Muscle layer of duodenum (tissue), 2 donors: ENCODE data around the gene IP6K1.

Experiments
- H3K27ac ChIP-seq: one replicate; pipeline ENCODE4 v1.7.0; 2013; ENCODE audit warnings: mild to moderate bottlenecking, low read length
- H3K27me3 ChIP-seq: one replicate; pipeline ENCODE4 v1.7.0; 2013; ENCODE audit warnings: low read depth, mild to moderate bottlenecking, control low read depth, low read length
- H3K36me3 ChIP-seq, 2 donors: one replicate each; pipeline ENCODE4 v1.7.0; 2013; ENCODE audit warnings: low read length in 2 of 2, control low read depth in 1 of 2, mild to moderate bottlenecking in 1 of 2; ENCODE audit not compliant: insufficient read depth in 2 of 2, control insufficient read depth in 1 of 2
- H3K4me1 ChIP-seq, 2 donors: one replicate each; pipeline ENCODE4 v1.7.0; 2013; ENCODE audit warnings: low read length in 2 of 2, mild to moderate bottlenecking in 2 of 2, control low read depth in 1 of 2, moderate library complexity in 1 of 2; ENCODE audit not compliant: insufficient read depth in 2 of 2, control insufficient read depth in 1 of 2
- H3K4me3 ChIP-seq, 2 donors: one replicate each; pipeline ENCODE4 v1.7.0; 2013; ENCODE audit warnings: low read length in 2 of 2, low read depth in 1 of 2, mild to moderate bottlenecking in 1 of 2
- H3K9me3 ChIP-seq, 2 donors: one replicate each; pipeline ENCODE4 v1.7.0; 2013; ENCODE audit warnings: low read length in 2 of 2, control low read depth in 1 of 2, mild to moderate bottlenecking in 1 of 2; ENCODE audit not compliant: control insufficient read depth in 1 of 2
- donor health status: healthy.

IP6K1 gene

DNA sequence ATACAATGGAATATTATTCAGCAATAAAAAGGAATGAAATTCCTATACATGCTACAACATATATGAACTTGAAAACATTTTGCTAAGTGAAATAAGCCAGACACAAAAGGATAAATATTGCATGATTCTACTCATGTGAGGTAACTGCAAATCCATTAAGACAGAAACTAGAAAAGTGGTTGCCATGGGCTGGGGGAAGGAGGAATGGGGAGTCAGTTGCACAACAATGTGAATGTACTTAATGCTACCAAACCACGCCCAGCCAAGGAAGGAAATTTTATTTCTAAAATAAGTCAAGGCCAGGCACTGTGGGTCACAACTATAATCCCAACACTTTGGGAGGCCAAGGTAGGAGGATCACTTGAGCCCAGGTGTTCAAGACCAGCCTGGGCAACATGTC is 52.8 kb downstream of the IP6K1 start:
- H3K9me3 ChIP-seq, result no peaks in the 10 kb centered on the region
- no peaks in the 10 kb centered on the region for H3K4me1 ChIP-seq
- no peak overlapping the region for H3K27ac ChIP-seq
- peaks cover 40 to 52% of the 10 kb centered on the region in 2 donors for H3K36me3 ChIP-seq
- H3K4me3 ChIP-seq, result no peak overlapping the region
- no peaks in the 10 kb centered on the region for H3K27me3 ChIP-seq

DNA sequence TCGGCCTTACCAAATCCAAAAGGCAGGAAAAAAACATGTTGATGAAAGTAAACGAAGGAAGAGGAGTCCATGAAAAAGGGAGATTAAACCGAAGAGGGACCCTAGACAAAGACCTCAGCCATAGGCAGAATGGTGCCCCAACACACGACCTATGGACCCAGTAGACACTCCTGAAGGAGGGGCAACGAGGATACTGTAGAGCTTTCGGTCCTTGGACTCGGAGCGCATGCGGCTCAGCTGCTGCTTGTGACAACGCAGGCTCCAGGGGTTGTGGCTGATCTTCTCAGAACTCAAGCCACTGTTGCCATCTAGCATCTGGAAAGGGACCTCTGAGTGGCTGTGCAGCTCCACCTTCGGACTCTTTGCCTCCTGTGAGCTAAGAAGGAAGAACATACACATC is 53.7 kb downstream of the IP6K1 start:
- Histone ChIP-seq H3K36me3 (peaks cover 37 to 56% of the 10 kb centered on the region in 2 donors), H3K9me3 (no peaks in the 10 kb centered on the region), H3K27me3 (no peaks in the 10 kb centered on the region), H3K4me1 (no peaks in the 10 kb centered on the region), H3K27ac (no peak overlapping the region), H3K4me3 (no peak overlapping the region)

DNA sequence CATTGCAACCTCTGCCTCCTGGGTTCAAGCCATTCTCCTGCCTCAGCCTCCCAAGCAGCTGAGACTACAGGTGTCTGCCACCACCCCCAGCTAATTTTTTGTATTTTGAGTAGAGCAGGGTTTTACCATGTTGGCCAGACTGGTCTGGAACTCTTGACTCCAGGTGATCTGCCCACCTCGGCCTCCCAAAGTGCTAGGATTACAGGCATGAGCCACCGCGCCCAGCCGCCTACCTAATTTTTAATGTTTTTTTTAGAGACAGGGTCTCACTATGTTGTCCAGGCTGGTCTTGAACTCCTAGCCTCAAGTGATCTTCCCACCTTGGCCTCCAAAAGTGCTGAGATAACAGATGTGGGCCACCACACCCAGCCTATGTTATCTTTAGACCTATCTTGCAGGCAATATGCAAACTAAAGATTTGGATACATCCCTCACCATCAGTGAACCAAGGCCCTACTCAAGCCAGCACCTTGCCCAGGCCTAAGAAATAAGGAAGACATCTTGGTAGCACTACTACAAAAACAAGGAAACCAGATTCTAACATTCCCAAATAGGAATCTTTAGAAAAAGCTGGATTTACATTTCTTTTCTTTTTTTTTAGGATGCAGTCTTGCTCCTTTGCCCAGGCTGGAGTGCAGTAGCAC is 56.3 kb downstream of the IP6K1 start:
- no peak overlapping the region for H3K27ac ChIP-seq
- no peaks in the 10 kb centered on the region for H3K9me3 ChIP-seq
- no peaks in the 10 kb centered on the region for H3K4me1 ChIP-seq
- H3K27me3 ChIP-seq, result no peaks in the 10 kb centered on the region
- H3K4me3 ChIP-seq, result no peak overlapping the region
- H3K36me3 ChIP-seq, result peaks cover 39 to 63% of the 10 kb centered on the region in 2 donors

DNA sequence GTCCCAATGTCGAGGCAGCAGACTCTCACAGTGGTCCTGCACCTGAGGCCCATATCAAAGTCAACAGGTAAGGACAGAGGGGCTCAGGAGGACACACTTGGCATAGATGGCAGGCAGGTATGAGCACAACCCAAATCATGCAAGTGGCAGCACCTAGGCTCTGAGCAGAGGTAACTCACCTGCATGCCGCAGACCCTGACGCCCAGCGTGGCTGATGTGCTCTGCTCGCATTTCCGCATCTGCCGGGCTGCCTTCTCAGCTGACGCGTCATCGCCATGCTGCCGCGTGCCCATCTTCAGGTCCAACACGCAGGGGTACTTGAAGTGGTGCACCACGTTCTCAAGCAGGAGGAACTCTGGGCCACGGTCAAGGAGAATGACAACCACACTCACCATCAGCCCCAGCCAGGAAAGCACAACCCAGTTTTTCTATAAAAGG is 58.4 kb downstream of the IP6K1 start:
- no peak overlapping the region for H3K4me3 ChIP-seq
- H3K4me1 ChIP-seq, result peaks cover 3 to 10% of the 10 kb centered on the region in 2 donors
- no peak overlapping the region for H3K27ac ChIP-seq
- no peaks in the 10 kb centered on the region for H3K9me3 ChIP-seq
- H3K36me3 ChIP-seq, result peaks cover 31 to 47% of the 10 kb centered on the region in 2 donors
- H3K27me3 ChIP-seq, result no peaks in the 10 kb centered on the region

DNA sequence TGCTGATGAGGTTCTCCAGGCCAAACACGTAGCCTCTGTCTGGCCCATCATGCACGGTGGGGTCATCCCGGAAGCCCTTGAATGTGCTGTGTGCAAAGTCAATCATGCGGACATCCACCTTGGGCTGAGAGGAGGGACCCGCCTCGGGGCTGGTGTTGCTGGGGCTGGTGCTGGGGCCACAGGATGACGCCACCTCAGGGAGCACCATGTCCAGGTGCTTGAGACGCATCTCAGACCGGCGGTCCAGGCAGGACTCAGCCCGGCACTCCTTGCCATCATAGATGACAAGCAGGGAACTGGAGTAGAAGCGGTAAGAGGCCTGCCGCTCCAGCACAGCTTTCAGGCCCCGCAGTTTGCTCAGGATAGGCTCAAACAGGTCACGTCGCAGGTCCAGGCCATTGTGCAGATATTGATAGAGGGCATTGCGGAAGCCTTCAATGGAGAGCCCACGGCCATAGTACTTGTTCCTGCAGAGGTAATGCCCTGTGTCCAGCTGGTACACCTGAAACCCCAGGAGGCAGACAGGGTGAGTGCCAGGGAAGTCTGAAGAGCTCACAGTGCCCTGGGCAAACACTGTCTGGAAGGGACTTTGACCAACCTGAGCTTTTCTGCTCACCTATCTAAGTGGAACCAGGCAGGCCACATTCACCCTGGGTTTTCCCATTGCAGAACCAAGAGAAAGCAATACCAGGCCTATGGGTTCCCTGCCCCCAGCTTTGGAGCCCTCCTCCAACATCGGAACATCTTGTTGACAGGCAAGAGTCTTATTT is 59.0 kb downstream of the IP6K1 start:
- Histone ChIP-seq H3K27ac (no peak overlapping the region), H3K36me3 (peaks cover 25 to 41% of the 10 kb centered on the region in 2 donors), H3K4me1 (peaks cover 3 to 16% of the 10 kb centered on the region in 2 donors)

DNA sequence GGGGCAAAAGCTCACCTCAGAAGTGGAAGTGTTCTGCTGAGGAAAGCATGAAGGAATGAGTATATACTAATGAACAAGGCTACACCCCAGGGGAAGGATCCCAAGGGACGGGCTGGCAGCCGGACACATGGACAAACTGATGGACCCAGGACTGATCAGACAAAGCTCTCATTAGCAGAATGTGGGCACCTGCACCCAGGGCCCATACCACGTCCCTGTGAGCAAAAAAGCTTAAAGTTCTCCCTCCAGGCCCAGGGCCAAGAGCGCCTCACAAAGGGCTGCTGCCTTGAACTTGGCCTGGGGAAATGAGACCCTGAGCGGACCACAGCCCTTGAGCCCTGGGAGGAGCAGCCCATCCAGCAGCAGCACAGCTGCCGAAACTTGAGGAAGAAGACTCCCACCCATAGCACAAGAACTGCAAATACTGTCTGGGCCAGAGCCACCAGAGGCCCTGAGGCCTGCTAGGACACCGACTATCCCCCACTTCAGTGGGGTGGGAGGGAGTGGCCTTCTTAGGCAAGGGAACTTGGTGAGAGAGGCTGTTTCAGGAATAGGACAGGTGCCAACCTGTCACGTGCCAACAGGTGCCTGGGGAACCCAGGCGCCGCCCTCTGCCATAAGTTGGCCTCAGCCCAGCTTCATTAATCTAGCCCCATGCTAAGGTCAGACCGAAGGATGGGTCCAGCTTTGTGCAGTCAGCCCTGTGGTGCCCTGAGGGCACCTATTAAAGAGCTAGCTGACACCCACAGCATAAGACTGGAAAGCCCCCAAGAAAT is 60.2 kb downstream of the IP6K1 start:
- Histone ChIP-seq H3K4me3 (no peak overlapping the region), H3K9me3 (no peaks in the 10 kb centered on the region), H3K36me3 (peaks cover 29 to 43% of the 10 kb centered on the region in 2 donors), H3K4me1 (peaks cover 3 to 20% of the 10 kb centered on the region in 2 donors), H3K27ac (no peak overlapping the region), H3K27me3 (no peaks in the 10 kb centered on the region)

More for the DNA sequence above, 59.0 kb downstream of the IP6K1 start:
- H3K27me3 ChIP-seq, result no peaks in the 10 kb centered on the region
- no peak overlapping the region for H3K4me3 ChIP-seq
- no peaks in the 10 kb centered on the region for H3K9me3 ChIP-seq

DNA sequence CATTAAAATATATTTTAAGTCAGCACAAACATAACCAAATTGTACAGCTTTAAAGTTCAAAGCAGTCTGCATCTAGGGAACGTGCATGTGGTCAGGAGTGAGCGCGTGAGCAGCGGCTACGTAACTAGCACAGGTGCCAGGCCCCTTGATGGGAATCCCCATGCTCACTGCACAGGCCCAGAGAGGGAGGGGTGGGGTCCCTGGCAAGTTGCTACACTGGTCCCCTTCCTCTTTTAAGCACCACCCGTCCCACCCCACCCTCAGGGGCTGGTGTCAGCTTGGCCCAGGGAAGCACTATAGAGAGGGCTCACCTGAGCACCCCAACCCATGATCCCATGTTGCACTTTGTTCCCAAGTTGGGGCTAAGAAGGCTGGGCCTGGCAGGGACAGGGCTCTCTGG is 61.8 kb downstream of the IP6K1 start:
- peak overlapping the region; percentile 57 to 98 for H3K4me3 ChIP-seq
- H3K36me3 ChIP-seq, result peaks cover 29 to 42% of the 10 kb centered on the region in 2 donors
- no peaks in the 10 kb centered on the region for H3K9me3 ChIP-seq
- H3K27ac ChIP-seq, result peak overlapping the region; percentile 92
- H3K27me3 ChIP-seq, result no peaks in the 10 kb centered on the region
- H3K4me1 ChIP-seq, result peaks cover 3 to 20% of the 10 kb centered on the region in 2 donors

DNA sequence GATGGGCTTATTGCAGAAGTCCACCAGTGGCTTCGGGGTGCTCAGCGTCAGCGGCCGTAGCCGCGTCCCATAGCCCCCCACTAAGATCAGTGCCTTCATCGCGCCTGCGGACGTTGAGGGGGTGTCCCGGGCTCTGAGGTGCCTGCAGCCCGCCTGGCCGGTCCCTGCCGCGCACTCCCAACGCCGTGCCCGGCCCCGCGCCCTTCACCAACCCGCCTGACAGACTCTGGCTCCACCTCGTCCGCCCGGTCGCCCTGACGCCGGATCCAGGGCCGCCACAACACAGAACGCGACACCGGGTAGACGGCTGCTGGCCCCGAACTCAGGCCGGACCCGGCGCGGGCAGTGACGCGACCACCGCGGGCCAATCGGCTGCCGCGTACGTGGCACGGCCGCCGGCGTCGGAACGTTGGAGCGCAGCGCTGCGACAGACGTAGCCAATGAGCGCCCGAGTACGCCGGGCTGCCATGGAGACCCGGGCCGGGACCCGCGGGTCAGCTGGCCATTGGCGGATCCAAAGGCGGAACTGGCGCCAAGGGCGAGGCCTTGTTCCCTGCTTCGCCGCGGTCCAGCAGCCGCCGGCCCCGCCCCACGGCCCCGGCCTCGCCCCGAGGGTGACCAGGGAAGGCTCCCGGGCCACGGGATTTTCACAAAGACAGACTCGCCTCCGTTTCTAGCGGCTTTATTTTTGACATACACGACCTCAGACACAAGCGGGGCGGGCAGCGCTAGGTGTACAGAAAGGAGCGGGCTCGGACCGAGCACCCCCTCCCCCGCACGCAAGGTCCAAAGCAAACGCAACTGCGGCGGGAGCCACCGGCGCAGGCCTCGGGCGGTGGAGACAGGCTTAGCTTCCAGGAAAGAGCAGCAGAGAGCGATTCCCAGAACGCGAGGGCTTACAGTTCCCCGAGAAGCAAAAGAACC is 62.5 kb downstream of the IP6K1 start, which contains the start of gene GMPPB:
GMPPB (minus strand) TSS at position 324 of the 924 bp plus-strand sequence; CDS start at position 99, 225 bp downstream.
- H3K4me1 ChIP-seq, result peaks cover 3 to 23% of the 10 kb centered on the region in 2 donors
- peaks cover 29 to 42% of the 10 kb centered on the region in 2 donors for H3K36me3 ChIP-seq
- peak within 1 kb of the TSS; percentile 91 to 98 for H3K4me3 ChIP-seq
- H3K27ac ChIP-seq, result peak within 1 kb of the TSS; percentile 93
- no peaks in the 10 kb centered on the region for H3K9me3 ChIP-seq
- H3K27me3 ChIP-seq, result no peaks in the 10 kb centered on the region

DNA sequence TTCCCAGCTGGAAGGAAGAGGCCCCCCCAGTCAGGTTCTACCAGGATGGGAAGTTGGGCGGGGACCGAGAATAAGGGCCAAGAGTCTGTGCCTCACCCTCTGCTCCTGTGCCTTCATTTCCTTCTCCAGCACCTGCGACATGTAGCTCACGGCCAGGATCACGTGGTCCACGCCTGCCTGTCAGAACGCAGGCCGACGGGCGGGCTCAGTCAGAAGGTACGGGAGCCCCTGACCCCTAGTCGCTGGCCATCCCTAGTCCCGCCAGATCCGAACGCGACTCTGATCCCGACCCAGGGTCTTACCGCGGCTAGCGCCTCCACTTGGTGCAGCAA is 63.1 kb downstream of the IP6K1 start:
- Histone ChIP-seq H3K27me3 (no peaks in the 10 kb centered on the region), H3K4me1 (peaks cover 3 to 29% of the 10 kb centered on the region in 2 donors), H3K4me3 (peak overlapping the region; percentile 91 to 98), H3K36me3 (peaks cover 29 to 40% of the 10 kb centered on the region in 2 donors), H3K27ac (peak overlapping the region; percentile 93), H3K9me3 (no peaks in the 10 kb centered on the region)

DNA sequence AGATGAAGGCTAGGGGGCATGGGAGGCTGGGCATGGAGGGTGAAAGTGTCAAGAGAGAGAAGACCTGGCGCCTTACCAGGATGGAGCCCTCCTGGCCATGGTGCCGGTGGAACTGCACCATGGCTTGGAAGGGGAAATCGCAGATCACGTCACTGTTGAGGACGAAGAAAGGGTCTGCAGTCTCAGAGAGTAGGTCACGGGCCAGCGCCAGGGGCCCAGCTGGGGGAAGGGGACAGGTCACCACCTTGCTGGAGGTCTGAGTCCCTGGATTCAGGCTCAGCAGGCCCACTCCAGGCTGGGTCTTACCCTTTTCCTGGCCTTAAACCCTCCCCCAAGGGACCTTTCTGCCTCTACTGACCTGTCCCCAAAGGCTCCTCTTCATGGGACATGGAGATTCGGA is 63.4 kb downstream of the IP6K1 start:
- Histone ChIP-seq H3K4me3 (peak overlapping the region; percentile 91 to 98), H3K27me3 (no peaks in the 10 kb centered on the region), H3K27ac (peak overlapping the region; percentile 93), H3K36me3 (peaks cover 26 to 36% of the 10 kb centered on the region in 2 donors), H3K4me1 (peaks cover 3 to 29% of the 10 kb centered on the region in 2 donors), H3K9me3 (no peaks in the 10 kb centered on the region)
